GM18858 (cell line): ENCODE results near the gene PIM3.
"Not testable (repeated sequence)": the region's sequence is repeated elsewhere in the genome, so short reads cannot be mapped to it uniquely, and the experiment has no call there.

Experiments
- ATAC-seq: cut with Tn5 transposase; IDR thresholded peaks from one replicate; pipeline ENCODE4 v1.9.1; 2021; ENCODE audit not compliant: unreplicated experiment

Gene PIM3

GRCh38 chr22:49942565-49943404 lies 17.8 kb upstream of the PIM3 start:
- ATAC-seq = no peak

DNA sequence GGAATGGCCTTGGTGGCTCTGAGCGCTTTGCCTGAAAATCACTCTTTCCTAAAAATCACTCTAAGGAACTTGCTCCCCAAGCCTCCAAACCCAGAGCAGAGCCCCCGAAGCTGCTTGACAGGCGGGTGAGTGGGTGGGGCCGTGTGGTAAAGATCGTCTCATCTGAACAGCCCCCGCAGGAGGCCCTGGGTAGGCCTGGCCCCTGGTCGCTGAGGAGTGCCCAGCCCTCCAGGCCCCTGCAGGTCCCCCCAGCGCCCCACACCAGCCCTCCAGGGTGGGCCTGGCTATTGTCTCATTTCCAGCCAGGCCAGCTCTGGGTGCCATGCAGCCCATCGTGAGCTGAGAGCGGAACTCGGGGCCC lies 17.2 kb upstream of the PIM3 start:
- no peak for ATAC-seq

DNA sequence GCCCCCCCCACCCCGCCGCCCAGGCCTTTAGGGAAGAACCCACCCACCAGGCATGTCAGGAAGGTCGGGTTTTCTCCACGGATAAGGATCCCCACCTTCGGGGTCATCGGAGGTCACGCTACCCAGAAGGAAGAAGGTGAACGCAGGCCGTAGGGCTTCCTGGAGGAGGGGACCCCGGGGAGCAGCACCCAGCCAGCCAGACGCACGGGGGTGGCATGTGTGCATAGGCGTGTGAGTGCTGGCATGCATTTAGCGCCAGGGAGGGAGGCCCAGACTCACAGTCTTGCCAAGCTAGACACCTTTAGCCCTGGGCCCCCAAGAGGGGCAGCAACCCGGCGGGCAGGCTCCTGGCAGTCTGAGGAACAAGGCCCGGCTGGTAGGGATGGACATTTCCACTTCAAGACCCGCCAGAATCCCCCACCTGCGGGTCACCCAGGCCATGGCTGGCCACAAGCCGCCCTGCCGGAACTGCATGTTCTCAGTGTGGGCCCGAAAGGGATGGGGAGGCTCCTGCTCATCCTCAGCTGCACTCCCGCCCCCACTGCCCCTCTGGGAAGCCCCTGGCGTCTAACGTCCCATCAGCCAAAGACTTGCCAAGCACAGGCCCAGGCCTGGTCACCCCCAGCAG lies 16.7 kb upstream of the PIM3 start:
- no peak for ATAC-seq

GRCh38 chr22:49944399-49944891 lies 16.1 kb upstream of the PIM3 start:
- ATAC-seq = no peak

GRCh38 chr22:49945042-49945794 lies 15.4 kb upstream of the PIM3 start:
- not testable (repeated sequence) for ATAC-seq

GRCh38 chr22:49946612-49947295 lies 13.8 kb upstream of the PIM3 start:
- ATAC-seq = no peak

DNA sequence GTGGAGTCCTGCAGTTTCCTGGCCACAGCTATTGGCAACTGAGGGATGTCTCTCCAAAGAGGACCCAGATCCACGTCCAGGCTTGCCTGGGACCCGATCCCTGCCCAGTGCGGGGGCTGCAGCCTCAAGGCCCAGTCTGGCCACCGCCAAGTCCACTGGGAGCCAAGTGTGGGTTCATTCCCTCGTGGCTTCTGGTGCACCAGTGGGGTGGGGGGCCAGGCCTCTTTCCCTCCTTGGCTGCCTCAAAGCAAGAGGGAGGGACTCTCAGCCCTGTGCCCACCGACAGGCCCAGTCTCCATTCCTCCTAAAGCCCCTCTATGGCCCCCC lies 13.3 kb upstream of the PIM3 start:
- no peak for ATAC-seq

GRCh38 chr22:49948116-49948957 lies 12.2 kb upstream of the PIM3 start:
- ATAC-seq = no peak

GRCh38 chr22:49948958-49949913 lies 11.3 kb upstream of the PIM3 start:
- no peak for ATAC-seq

DNA sequence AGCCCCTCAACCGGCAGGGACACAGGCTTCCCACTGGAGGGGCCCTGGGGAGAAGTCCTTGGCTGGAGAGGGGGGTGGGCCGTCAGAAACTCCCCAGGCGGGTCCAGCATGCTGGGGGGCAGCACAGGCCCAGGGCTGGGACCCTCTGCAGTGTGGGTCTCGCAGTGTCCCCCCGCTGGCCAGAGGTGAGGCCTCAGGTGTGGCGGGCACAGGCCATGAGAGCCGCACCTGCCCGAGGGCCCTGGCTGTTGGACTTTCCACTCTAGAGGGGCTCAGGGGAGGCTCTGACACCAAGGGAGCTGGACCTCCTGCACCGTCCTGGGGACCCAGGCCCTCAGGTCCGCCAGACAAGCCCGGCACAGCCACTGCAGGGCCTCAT lies 10.7 kb upstream of the PIM3 start:
- ATAC-seq = no peak

DNA sequence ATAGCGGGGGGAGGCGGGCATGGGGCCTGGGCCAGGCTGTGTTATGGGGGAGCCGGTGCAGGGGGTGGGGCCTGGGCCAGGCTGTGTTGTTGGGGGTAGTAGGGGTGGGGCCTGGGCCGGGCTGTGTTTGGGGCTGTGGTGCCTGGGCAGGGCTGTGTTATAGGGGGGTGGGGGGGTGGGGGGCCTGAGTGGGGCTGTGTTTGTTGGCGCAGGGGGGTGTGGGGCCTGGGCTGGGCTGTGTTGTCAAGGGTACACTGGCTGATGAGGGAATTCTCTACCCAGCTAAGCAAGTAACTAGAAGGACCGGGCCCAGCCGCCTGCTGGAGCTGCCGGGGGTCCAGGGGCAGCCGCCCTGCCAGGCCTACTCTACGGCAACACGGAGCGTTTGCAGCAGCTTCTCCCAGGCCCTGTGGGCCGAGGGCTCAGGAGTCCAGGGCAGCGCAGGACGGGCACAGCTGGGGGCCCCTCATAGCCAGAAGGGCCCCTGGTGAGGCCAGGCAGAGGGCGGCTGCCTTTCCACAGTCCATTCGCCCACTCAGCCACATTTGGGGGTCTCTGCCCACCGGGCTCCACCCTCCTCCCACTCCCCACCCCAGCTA lies 10.1 kb upstream of the PIM3 start:
- no peak for ATAC-seq

- no peak for ATAC-seq
Observed at GRCh38 chr22:49951000-49951677, 9.4 kb upstream of the PIM3 start.

GRCh38 chr22:49951678-49951985 lies 8.9 kb upstream of the PIM3 start:
- ATAC-seq = no peak

DNA sequence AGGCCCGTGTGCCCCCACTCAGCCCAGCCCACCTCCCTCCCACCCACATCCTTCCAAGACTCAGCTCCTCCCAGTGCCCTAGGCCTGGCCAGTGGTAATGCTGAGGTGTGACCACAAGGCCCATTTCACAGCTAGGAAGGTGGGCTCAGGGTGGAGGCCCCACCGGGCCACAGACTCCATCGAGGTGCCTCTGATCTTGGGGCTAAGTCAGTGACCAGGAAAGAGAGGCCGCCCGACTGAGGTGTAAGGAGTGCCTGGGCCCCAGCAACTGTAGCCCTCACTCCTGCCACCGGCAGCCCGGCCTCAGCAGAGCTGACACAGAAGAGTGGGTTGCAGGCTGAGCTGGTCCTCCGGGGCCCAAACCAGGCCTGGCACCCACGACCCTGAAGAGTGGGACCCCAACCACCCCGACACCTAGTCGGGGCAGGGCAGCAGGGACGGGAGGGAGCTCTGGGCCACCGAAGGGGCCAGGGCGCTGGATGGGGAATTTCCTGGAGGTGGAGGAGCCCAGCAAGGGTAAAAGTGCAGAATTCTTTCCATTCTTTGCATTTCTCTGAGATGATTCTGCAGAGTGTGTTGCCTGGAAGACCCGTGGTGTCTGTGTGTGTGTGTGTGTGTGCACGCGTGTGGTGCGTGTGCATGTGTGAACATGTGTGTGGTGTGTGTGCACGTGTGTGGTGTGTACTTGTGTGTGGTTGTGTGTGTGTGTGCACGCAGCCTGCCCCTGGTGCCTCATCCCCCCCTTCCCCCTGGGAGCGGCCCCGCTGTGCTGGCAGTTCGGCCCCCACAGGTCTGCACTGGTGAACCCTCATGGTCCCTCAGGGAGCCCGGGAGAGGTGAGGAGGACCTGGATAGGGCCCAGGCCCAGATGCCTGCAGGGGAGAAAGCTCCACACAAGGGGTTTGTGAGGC lies 8.3 kb upstream of the PIM3 start:
- no peak for ATAC-seq

DNA sequence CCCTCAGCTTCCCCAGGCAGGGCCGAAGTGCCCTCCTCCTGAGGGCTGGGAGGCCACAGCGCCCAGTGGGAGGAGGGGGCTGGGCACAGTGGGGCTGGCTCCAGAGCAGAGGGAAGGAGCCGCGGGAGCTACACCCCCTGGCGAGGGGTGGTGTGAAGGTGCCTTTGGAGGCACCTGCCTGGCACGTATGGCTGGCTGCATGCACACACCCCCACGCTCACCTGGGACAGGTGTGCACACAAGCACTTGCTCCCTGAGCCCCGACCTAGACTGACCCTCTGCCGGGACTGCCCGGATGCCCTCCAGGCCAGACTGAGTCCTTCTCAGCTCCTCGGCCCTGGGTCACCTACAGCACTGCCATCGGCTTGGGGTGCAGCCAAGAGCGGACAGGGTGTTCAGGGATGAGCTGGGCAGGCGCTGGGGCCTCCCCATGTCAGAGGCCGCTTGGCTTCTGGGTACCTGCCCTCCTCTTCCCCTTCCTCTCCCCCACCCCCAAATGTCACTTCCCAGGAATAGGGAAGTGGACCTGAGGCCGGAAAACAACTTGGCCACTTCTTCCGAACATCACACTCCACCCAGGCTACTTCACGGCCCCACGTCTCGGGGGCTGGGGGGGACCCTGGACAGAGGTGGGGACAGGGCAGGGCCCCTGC lies 7.4 kb upstream of the PIM3 start:
- no peak for ATAC-seq

DNA sequence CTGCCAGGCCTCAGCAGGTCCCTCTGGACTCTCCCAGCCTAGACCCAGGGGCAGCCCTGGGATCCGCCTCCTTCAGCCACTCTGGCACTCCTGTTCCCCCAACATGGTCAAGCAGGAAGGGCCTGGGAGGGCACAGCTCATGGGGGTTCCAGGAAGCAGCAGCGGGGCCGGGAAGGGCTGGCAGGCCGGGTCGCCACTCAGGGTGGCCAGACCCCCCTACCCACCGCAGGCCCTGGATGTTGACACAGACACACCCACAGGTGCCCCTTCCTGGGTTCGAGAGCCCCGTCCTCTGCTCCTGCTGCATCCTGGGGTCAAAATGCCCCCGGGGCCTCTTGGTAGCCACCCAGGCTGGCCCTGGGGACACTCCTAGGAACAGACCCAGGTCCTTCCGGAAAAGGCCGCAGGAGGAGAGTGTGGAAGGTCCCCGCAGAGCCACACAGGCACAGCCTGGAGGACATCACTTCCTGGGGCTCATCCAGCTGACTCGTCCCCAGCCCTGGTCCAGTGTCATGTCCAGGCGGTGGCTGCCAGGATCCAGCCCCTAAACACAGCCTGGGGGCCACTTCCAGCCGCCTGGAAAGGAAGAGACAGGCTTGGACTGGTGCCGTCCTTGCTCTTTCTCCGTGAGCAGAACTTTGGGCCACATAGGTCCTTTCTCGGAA lies 6.8 kb upstream of the PIM3 start:
- ATAC-seq = no peak

GRCh38 chr22:49954354-49954753 lies 6.2 kb upstream of the PIM3 start:
- no peak for ATAC-seq
